Measurements from ENCODE around the gene GOPC. TPM values are rescaled to one million over a fixed set of nuclear protein-coding genes. Genes with fewer than 3 reads are reported as not detected.
"Not testable (repeated sequence)": the region's sequence is repeated elsewhere in the genome, so short reads cannot be mapped to it uniquely, and the experiment has no call there.

GOPC gene
- 43.7 and 44.2 TPM in 2 replicates for total RNA-seq (2014; rRNA removed)
- 26.2 TPM for polyA plus RNA-seq (2012)

- peak; percentile 98 for DNase-seq (ENCODE audit: low read depth)
Observed at GRCh38 chr6:117602151-117602898, at the start of gene GOPC. TSS of gene GOPC (minus strand) at chr6:117602511. CDS start at chr6:117602288, 223 bp downstream.

GRCh38 chr6:117651984-117652383 lies 49.7 kb upstream of the GOPC start:
- DNase-seq (ENCODE audit: low read depth) = not testable (repeated sequence)

- no peak for DNase-seq (ENCODE audit: low read depth)
Observed at GRCh38 chr6:117642976-117643375, 40.7 kb upstream of the GOPC start.

- DNase-seq (ENCODE audit: low read depth) = no peak
Observed at GRCh38 chr6:117637770-117638169, 35.5 kb upstream of the GOPC start.

- DNase-seq (ENCODE audit: low read depth) = no peak
Observed at GRCh38 chr6:117629119-117629660, 26.9 kb upstream of the GOPC start.

- DNase-seq (ENCODE audit: low read depth) = no peak
Observed at GRCh38 chr6:117627533-117627932, 25.2 kb upstream of the GOPC start.

- peak; percentile 26 for DNase-seq (ENCODE audit: low read depth)
Observed at GRCh38 chr6:117624869-117625481, 22.7 kb upstream of the GOPC start.

- no peak for DNase-seq (ENCODE audit: low read depth)
Observed at GRCh38 chr6:117619178-117619577, 16.9 kb upstream of the GOPC start.

- no peak for DNase-seq (ENCODE audit: low read depth)
Observed at GRCh38 chr6:117617210-117618035, 15.1 kb upstream of the GOPC start.

GRCh38 chr6:117616391-117617209 lies 14.3 kb upstream of the GOPC start:
- DNase-seq (ENCODE audit: low read depth) = no peak

GRCh38 chr6:117615750-117616390 lies 13.6 kb upstream of the GOPC start:
- DNase-seq (ENCODE audit: low read depth) = peak; percentile 82

- peak; percentile 59 for DNase-seq (ENCODE audit: low read depth)
Observed at GRCh38 chr6:117613920-117614560, 11.7 kb upstream of the GOPC start.

GRCh38 chr6:117607511-117607910 lies 5.2 kb upstream of the GOPC start:
- no peak for DNase-seq (ENCODE audit: low read depth)

GRCh38 chr6:117605169-117605826 lies 3.0 kb upstream of the GOPC start:
- peak; percentile 67 for DNase-seq (ENCODE audit: low read depth)

GRCh38 chr6:117603821-117604220 lies 1.5 kb upstream of the GOPC start:
- no peak for DNase-seq (ENCODE audit: low read depth)

GRCh38 chr6:117602899-117603588 lies 733 bp upstream of the GOPC start:
- DNase-seq (ENCODE audit: low read depth) = no peak

GRCh38 chr6:117601811-117602150 lies 530 bp downstream of the GOPC start:
- no peak for DNase-seq (ENCODE audit: low read depth)

- no peak for DNase-seq (ENCODE audit: low read depth)
Observed at GRCh38 chr6:117600008-117600743, 2.1 kb downstream of the GOPC start.

All from LHCN-M2 (cell line).